Jurkat, Clone E6-1 (cell line): ENCODE data around the gene PSMB10.
"Not testable (repeated sequence)": the region's sequence is repeated elsewhere in the genome, so short reads cannot be mapped to it uniquely, and the experiment has no call there.

Source experiments
- DNase-seq: peaks from one replicate; pipeline ENCODE4 v3.0.0-alpha.2; 2011; ENCODE audit warnings: low read depth, low spot score
- H3K4me3 ChIP-seq: 2 replicates; pipeline ENCODE4 v1.5.1; 2011; ENCODE audit warnings: mild to moderate bottlenecking, low read length, control low read depth, moderate library complexity

Gene PSMB10

DNA sequence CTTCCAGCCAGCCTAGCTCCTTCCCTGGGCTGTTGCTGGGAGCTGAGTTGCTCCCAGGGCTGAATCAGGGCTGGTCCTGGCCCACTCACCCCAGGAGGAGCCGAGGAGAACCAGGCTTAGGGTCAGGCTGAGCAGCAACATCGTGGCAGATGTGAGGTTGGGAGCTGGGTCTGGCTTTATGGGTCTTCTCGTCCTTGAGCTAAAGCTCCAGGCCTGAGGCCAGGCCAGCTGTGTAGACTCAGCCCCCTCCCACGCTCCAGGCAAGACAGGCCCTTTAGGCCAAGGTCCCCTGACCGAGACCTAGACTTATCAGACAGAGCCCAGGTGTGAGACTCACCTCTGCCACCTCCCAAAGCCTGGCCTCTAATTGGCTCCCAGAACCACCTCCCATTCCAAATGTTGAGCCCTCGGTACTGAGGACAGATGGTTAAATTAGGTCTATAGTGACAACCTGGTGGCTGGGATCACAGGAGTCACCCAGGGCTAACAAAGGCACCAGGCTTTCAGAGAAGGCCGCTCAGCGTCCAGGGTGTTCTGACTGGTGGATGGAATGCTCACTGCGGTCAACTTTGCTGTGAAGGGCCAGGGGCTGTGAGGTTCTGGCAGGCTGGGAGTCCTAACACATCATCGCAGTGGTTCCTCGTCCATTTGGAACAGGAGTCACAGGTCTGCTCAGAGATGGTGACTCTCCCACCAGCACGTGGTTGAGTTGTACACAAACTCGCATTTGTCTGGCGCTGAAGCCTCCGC lies 4.8 kb downstream of the PSMB10 start, which contains the start of gene CTRL:
Gene CTRL (minus strand): TSS at position 151 of the 750 bp plus-strand sequence. CDS start 10 bp downstream, at position 141.
- no peak within 1 kb of the TSS for H3K4me3 ChIP-seq
- DNase-seq = no peak

DNA sequence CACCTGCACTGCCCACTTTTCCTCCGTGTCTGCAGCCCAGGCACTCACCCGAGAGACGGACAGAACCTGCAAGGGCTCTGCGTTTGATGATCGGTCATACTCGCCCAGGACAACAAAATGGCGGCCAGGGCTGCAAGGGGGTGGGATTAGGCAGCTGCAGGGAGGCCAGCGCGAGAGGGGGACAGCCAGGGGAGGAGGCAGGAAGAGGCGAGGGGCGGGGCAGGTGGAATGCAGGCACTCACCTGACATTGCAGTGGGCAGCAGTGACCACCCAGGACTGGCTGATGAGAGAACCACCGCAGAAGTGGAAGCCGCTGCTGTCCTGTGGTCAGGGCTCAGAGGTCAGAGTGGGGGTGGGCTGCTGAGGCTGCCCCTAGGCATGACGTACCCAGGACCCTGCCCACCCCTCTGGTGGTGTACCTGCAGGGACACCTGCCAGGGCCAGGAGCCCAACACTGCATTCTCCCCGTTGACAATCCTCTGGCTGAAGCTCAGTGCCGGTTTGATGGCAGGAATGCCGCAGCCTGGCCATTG lies 5.9 kb downstream of the PSMB10 start:
- no peak overlapping the region for H3K4me3 ChIP-seq
- no peak for DNase-seq

DNA sequence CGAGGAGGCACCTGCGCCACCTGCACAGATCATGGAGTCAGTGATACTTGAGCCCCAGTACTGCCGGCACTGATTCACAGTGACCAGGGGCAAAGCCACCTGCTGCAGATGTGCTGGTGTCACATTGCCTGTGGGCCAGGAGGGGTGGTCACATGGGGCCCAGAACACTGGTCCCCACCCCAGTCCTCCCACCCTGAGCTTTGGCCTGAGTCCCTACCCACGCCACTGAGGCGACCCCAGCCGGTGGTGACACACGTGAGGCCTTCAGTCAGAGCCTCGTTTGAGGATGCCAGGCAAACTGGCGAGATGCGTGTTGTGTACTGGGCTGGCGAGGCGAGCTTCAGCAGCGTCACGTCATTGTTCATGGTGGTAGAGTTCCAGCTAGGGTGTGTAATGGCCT lies 6.5 kb downstream of the PSMB10 start:
- H3K4me3 ChIP-seq = no peak overlapping the region
- no peak for DNase-seq

DNA sequence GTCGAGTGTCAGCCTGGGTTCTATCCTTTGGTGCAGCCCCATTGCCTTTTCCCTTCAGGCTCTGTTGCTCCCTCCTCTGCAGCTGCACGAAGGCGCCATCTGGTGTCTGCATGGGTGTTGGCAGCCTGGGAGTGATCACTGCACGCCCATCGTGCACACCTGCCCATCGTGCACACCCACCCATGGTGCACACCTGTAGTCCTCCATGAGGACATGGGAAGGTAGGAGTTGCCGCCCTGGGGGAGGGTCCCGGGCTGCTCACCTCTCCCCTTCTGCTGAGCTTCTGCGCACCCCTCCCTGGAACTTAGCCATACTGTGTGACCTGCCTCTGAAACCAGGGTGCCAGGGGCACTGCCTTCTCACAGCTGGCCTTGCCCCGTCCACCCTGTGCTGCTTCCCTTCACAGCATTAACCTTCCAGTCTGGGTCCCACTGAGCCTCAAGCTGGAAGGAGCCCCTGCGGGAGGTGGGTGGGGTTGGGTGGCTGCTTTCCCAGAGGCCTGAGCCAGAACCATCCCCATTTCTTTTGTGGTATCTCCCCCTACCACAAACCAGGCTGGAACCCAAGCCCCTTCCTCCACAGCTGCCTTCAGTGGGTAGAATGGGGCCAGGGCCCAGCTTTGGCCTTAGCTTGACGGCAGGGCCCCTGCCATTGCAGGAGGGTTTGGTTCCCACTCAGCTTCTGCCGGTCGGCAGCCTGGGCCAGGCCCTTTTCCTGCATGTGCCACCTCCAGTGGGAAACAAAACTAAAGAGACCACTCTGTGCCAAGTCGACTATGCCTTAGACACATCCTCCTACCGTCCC lies 7.9 kb downstream of the PSMB10 start:
- no peak overlapping the region for H3K4me3 ChIP-seq
- DNase-seq = peak; percentile 59

DNA sequence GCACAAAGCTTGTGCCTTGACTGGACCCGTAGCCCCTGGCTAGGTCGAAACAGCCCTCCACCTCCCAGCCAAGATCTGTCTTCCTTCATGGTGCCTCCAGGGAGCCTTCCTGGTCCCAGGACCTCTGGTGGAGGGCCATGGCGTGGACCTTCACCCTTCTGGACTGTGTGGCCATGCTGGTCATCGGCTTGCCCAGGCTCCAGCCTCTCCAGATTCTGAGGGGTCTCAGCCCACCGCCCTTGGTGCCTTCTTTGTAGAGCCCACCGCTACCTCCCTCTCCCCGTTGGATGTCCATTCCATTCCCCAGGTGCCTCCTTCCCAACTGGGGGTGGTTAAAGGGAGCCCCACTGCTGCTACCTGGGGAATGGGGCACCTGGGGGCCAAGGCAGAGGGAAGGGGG lies 8.5 kb downstream of the PSMB10 start:
- DNase-seq = no peak
- no peak overlapping the region for H3K4me3 ChIP-seq

DNA sequence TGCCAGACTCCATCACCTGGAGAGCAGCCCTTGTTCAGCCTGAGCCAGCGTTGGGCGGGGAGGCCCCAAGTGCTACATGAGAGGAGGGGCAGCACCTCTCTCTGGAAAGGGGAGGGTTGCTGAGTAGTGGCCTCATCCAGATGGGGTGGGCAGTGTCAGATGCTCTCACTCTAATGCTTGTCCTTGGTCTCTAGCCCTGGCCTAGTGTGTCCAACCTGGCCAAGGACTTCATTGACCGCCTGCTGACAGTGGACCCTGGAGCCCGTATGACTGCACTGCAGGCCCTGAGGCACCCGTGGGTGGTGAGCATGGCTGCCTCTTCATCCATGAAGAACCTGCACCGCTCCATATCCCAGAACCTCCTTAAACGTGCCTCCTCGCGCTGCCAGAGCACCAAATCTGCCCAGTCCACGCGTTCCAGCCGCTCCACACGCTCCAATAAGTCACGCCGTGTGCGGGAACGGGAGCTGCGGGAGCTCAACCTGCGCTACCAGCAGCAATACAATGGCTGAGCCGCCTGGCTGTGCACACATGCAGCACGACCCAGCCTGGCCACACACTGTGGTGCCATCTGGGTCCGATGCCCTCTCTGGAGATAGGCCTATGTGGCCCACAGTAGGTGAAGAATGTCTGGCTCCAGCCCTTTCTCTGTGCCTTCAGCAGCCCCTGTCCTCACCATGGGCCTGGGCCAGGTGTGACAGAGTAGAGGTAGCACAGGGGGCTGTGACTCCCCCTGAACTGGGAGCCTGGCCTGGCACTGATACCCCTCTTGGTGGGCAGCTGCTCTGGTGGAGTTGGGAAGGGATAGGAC lies 9.3 kb downstream of the PSMB10 start:
- no peak for DNase-seq

DNA sequence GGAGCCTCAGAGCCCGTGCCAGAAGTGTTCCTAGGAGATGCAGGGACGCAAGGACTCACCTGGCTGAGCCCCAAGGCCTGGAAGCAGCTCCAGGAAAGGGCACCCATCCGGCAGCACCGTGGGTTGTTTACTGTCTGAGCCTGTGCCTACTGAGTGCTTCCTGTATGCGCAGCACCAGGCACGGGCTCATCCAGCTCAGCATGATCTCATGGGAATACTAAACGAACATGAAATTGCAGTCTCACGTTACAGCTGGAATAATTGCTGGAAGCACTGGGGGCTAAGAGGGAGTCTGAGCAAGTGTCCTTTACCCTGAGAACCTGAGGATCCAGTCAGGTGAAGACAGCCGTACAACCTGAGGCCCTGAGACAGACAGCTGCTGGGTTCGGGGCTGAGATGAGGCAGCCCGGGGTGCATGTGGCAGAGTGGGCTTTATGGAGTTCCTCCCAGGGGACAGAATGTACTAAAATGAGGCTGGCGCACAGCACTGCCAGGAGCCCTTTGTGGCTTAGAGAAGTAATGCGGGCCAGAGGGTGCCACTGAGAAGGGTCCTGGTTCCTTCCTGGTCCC lies 10.4 kb downstream of the PSMB10 start:
- DNase-seq = no peak

More for the DNA sequence above, 9.3 kb downstream of the PSMB10 start:
- H3K4me3 ChIP-seq = no peak overlapping the region

DNA sequence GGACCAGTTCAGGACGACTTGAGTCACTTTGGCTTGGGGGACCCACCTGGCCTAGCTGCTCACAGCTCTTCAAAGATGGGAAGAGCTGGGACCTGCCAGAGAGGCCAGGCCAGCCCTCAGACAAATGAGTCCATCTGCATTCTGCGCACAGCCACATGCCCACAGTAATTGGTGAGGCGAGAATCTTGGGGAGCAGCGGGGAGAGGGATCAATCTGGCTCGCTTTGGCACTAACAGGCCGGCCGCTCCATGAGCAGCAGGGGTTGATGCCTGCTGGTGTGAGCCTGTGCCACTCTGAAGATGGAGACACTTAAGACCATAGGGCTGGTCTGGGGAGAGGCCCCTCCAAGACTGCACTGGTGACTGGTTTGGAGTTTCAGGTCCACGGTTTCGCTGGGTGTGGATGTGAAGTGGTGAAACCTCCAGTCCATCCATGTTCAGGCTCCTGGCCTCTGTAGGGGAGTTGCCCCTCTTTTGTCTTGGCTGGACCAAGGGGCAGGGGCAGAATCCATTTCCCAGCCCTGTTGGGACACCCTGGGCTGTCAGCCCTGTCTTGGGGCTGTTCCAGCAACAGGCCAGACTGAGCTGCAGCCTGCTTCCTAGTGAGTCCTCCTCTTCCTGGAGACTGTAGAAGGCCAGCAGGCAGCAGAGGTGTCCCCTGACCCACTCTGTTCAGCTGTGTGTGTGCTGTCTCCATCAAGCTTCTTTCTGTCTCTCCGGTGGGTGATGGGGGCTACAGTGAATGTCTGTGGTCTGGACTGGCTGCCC lies 12.3 kb downstream of the PSMB10 start:
- DNase-seq = no peak

More for the DNA sequence above, 10.4 kb downstream of the PSMB10 start:
- H3K4me3 ChIP-seq = no peak overlapping the region

DNA sequence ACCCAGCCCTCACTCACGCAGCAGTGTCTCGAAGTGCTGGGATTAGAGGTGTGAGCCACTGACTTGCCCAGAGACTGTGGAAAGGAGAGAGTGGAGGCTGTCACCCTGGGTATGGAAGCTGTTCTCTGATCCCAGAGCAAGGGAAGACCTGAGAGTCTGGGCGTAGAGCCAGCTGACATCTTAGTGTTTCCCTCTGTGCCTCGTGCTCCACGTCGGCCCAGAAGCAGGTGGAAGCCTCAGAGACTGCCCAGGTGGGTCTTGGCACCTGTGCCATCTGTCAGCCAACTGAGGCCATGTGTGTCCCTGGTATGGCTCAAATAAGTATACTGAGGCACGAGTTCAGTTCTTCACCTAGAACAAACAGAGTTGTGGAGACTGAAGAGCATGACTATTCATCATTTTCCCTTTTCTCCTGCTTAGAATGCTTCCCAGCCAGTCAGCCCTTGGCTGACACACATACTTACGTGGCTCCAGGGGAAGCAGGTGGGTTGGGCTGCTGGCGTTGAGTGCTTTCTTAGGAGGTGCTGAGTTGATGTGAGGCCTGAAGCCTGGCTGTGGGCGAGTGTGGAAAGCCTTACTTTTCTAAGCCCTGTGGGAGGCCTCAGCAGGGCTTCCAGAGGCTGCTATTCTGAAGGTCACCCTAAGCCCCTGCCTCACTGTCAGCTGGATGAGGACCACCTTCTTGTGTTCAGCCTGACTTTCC lies 13.1 kb downstream of the PSMB10 start:
- no peak for DNase-seq
- no peak overlapping the region for H3K4me3 ChIP-seq

More for the DNA sequence above, 12.3 kb downstream of the PSMB10 start:
- no peak overlapping the region for H3K4me3 ChIP-seq

DNA sequence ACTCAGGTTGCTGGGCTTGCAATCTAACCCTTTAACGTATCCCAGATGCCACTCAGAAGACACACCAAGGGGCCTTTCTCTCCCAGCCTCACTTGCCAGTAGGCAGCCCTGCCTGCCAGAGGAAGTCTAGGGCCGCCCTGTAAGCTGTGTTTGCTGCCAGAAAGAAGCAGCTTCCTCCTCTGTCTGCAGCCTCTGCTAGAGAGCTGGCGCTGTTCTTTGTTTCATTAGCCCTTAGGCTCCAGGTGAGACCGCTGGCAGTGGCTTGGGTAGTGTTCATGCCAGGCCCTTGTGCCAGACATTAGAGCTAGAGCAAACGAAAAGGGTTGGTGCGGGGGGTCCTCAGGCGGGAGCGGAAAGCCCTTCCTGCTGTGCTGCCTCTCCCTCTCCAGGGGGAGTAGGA lies 13.9 kb downstream of the PSMB10 start:
- DNase-seq = no peak
- H3K4me3 ChIP-seq = no peak overlapping the region

DNA sequence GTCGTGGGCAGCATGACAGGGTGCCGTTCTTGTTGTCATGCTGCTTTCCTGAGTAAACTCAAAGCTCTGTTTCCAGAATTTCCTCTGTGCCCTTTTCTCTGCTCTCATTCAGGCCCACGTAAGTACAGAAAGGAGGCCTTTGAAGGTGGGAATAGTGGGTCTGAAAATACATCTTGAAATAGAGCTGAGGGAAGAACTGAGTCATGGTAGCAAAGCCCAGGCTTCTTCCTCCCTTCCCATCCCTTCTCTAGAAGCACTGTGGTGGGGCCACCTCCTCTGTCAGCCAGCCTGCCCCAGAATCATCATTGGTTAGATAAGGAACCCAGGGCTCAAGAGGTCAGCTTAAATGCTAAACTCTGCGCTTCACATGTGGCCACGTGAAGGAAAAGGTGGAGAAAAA lies 14.4 kb downstream of the PSMB10 start:
- H3K4me3 ChIP-seq = no peak overlapping the region
- no peak for DNase-seq

DNA sequence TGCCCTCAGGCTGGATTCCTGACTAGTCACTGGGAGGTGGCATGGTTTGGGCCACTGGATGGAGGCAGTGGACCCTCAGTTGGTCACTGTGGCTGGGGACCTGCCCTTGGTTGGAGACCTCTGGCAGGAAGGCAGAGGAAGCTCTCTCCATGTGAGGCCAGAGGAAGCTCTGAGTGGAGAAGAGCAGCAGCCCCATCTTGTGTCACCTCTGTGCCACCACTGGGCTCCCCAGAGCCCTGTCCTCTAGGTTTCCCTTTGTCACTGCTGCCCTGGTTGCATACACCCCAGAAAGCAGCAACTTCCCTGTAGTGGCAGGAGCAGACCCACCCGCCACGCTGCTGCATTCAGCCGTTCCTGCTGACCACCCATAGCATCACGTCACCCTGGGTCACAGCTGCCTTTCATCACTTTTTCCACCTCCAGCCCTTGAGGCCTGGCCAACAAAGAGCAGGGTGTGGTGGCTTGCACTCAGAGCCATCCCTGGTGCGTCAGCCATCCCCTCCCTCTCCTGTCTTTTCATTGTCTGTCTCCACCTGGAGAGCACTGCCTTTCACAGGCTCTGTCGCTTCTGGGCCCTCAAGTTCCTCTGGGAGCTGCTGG lies 16.9 kb downstream of the PSMB10 start:
- no peak for DNase-seq
- H3K4me3 ChIP-seq = no peak overlapping the region

DNA sequence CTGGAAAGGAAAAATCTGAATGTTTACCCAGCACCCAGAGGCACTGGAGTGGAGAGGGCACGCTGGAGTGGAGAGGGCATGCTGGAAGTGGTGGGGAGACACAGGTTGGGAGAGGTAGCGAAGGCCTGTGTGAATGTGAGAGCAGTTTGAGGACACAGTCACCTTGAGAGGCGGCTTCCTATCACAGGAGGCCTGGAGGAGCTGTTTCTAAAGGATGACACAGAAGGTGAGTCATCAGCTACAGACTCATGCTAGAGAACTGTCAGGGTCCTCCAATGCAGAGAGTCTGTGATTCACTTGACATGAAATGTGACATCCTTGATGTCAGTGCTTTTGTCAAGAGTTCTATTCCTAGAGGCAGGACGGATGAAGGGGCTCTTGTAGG lies 18.8 kb downstream of the PSMB10 start:
- DNase-seq = no peak
- H3K4me3 ChIP-seq = no peak overlapping the region

DNA sequence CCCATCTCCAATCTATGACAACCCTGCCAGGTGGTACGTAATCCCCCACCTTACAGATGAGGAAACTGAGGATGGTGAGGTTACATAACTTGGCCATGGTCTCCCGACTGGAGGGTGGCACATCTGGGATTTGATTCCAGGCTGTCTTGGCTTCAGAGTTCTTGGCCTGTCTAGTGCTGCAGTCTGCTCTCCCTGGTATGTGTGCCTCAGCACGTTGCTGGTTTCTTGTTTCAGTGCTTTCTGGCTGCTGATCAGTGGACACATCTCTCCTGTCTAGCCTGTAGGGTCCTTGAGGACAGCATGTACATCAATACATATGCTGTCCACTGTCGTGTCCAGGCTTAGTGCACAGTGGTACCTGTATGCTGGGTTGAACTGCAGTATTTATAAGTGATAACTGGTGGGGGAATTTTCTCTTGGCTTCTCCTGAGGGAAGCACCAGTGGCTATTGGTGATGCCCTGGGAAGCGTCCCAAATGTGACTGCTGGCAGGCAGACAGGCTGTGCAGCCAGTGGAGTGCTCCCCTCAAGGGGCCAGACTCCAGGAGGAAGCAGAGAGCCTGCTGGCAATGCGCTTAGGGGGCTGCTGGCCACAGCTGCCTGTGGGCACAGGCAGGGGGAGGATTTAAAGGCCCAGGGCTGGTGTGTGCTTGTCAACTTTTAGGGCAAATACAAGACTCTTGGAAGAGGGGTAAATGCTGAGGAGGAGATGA lies 19.4 kb downstream of the PSMB10 start:
- H3K4me3 ChIP-seq = no peak overlapping the region
- DNase-seq = no peak

DNA sequence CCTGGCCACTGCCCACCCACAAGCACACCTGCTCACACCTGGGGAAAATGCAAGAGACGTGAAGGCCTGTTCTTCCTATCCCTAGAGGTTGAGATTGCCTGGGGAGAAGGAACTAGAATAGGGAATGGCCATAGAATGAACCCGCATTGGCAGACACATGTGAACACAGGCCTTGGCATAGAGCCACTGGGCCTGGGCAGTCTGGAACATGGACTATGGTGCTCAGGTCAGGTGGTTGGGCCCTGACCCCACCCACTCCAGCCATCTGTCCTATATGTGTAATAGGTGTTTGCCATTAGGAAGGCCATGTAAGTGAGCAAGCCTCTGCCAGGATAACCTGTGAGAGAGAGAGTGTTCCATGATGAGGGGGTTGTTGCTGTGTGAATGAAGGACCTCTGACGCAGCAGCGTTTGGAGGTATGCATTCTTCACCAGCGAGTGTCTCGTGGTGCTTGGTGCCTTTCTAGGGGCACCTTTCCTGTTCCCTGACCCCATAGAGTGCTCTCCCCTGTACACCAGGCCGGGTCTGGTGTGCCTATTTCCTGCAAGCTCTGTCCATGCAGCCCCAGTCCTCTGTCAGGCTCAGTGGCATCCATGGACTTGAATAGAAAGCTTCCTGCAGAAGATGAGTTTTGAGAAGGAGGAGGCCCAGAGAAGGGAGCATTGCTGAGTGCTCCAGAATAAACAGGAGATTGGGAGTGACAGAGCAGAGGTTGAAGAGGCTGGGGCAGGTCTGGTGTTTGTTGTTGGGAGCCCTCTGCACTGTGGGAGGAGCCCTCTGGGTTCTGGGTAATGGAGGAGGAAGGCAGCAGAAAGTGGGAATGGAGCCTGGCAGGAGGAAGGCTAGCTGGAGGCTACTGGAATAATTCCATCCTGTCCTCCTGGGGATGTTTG lies 20.6 kb downstream of the PSMB10 start:
- DNase-seq = no peak
- H3K4me3 ChIP-seq = no peak overlapping the region

DNA sequence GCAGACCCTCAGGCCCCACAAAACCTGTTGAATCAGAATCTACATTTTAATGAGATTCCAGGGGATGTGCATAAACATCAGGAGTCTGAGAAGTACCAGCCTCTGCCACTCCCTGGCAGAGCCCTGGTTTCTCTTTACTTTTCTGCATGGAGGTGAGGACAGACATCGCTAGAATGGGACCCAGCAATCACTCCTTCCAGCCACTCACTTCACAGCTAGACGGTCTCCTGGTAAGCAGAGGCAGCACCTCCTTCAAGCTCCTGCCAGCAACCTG lies 21.2 kb downstream of the PSMB10 start:
- not testable (repeated sequence) for DNase-seq, H3K4me3 ChIP-seq
